GM21723 (cell line): ENCODE measurements around the gene C1QB.

Source experiments
- ATAC-seq: cut with Tn5 transposase; IDR thresholded peaks from one replicate; pipeline ENCODE4 v1.9.1; 2021; ENCODE audit warnings: mild to moderate bottlenecking, moderate library complexity; ENCODE audit not compliant: unreplicated experiment

Gene C1QB

GRCh38 chr1:22633697-22634463 is 19.2 kb upstream of the C1QB start:
- ATAC-seq: no peak

GRCh38 chr1:22635436-22635835 is 17.6 kb upstream of the C1QB start:
- no peak for ATAC-seq

GRCh38 chr1:22636353-22636752 is 16.7 kb upstream of the C1QB start, which contains the start of gene C1QA:
Gene C1QA (plus strand): TSS chr1:22636628. CDS start chr1:22637617, 989 bp downstream.
- ATAC-seq: no peak

GRCh38 chr1:22636927-22637326 is 16.1 kb upstream of the C1QB start:
- no peak for ATAC-seq

GRCh38 chr1:22637907-22638445 is 15.1 kb upstream of the C1QB start:
- ATAC-seq: no peak

- ATAC-seq: no peak
These were observed 14.4 kb upstream of the C1QB start for GRCh38 chr1:22638476-22639234.

- ATAC-seq: no peak
These were observed 13.8 kb upstream of the C1QB start for GRCh38 chr1:22639286-22639685.

- ATAC-seq: no peak
These were observed 11.8 kb upstream of the C1QB start for GRCh38 chr1:22641247-22641646.

GRCh38 chr1:22641906-22642636 is 11.0 kb upstream of the C1QB start:
- no peak for ATAC-seq

GRCh38 chr1:22643381-22643780 is 9.7 kb upstream of the C1QB start, which contains the start of gene C1QC:
Gene C1QC (plus strand): TSS chr1:22643633. CDS start chr1:22644024, 391 bp downstream.
- no peak for ATAC-seq

- no peak for ATAC-seq
These were observed 9.1 kb upstream of the C1QB start for GRCh38 chr1:22643928-22644327.

- ATAC-seq: no peak
These were observed 7.1 kb upstream of the C1QB start for GRCh38 chr1:22645931-22646330.

- no peak for ATAC-seq
These were observed 6.7 kb upstream of the C1QB start for GRCh38 chr1:22646384-22646783.

- ATAC-seq: no peak
These were observed 2.8 kb upstream of the C1QB start for GRCh38 chr1:22650089-22650693.

- ATAC-seq: no peak
These were observed 837 bp upstream of the C1QB start for GRCh38 chr1:22651941-22652856.

- ATAC-seq: no peak
These were observed 1.7 kb downstream of the C1QB start for GRCh38 chr1:22654692-22655091.

- no peak for ATAC-seq
These were observed 5.5 kb downstream of the C1QB start for GRCh38 chr1:22658385-22659163.

GRCh38 chr1:22660716-22661241 is 7.7 kb downstream of the C1QB start:
- ATAC-seq: no peak

GRCh38 chr1:22661880-22662279 is 8.8 kb downstream of the C1QB start:
- ATAC-seq: no peak
